ENCODE measurements around the gene TNFRSF19. TPM values are rescaled to one million over a fixed set of nuclear protein-coding genes. Genes with fewer than 3 reads are reported as not detected.
A peak's percentile ranks its signal among the peaks of the same experiment; 100 is the strongest.

TNFRSF19 gene
- total RNA-seq, 1 donor from 2014 or later: 1.6 TPM

GRCh38 chr13:23609414-23609760 lies 39.2 kb downstream of the TNFRSF19 start:
- H3K27me3 Mint-ChIP-seq (ENCODE audit: unreplicated experiment): no peaks in the 10 kb centered on the region
- TF ChIP-seq CTCF (IDR thresholded peaks at IDR 0.05): no peak
- H3K9me3 Mint-ChIP-seq (ENCODE audit: unreplicated experiment): no peaks in the 10 kb centered on the region
- H3K27ac Mint-ChIP-seq (ENCODE audit: unreplicated experiment): peak overlapping the region; percentile 80
- peaks cover 34% of the 10 kb centered on the region for H3K4me1 Mint-ChIP-seq (ENCODE audit: unreplicated experiment)
- H3K4me3 Mint-ChIP-seq (ENCODE audit: unreplicated experiment): peak overlapping the region; percentile 67
- H3K36me3 Mint-ChIP-seq (ENCODE audit: unreplicated experiment): no peaks in the 10 kb centered on the region
- no peak for DNase-seq (ENCODE audit: extremely low spot score, unreplicated experiment)

- Mint-ChIP-seq H3K4me3 (ENCODE audit: unreplicated experiment) (peak overlapping the region; percentile 67), H3K27me3 (ENCODE audit: unreplicated experiment) (no peaks in the 10 kb centered on the region), H3K4me1 (ENCODE audit: unreplicated experiment) (peaks cover 34% of the 10 kb centered on the region), H3K27ac (ENCODE audit: unreplicated experiment) (peak overlapping the region; percentile 80), H3K9me3 (ENCODE audit: unreplicated experiment) (no peaks in the 10 kb centered on the region), H3K36me3 (ENCODE audit: unreplicated experiment) (no peaks in the 10 kb centered on the region)
- TF ChIP-seq CTCF (IDR thresholded peaks at IDR 0.05): no peak
- DNase-seq (ENCODE audit: extremely low spot score, unreplicated experiment): no peak
Observed at GRCh38 chr13:23609874-23610576, 39.8 kb downstream of the TNFRSF19 start.

GRCh38 chr13:23610966-23611491 lies 40.8 kb downstream of the TNFRSF19 start:
- Mint-ChIP-seq H3K4me1 (ENCODE audit: unreplicated experiment) (peaks cover 34% of the 10 kb centered on the region), H3K27ac (ENCODE audit: unreplicated experiment) (no peak overlapping the region), H3K4me3 (ENCODE audit: unreplicated experiment) (no peak overlapping the region), H3K27me3 (ENCODE audit: unreplicated experiment) (no peaks in the 10 kb centered on the region), H3K36me3 (ENCODE audit: unreplicated experiment) (no peaks in the 10 kb centered on the region), H3K9me3 (ENCODE audit: unreplicated experiment) (no peaks in the 10 kb centered on the region)
- DNase-seq (ENCODE audit: extremely low spot score, unreplicated experiment): no peak
- no peak for TF ChIP-seq CTCF (IDR thresholded peaks at IDR 0.05)

- H3K27me3 Mint-ChIP-seq (ENCODE audit: unreplicated experiment): no peaks in the 10 kb centered on the region
- no peak for TF ChIP-seq CTCF (IDR thresholded peaks at IDR 0.05)
- H3K4me3 Mint-ChIP-seq (ENCODE audit: unreplicated experiment): no peak overlapping the region
- no peaks in the 10 kb centered on the region for H3K9me3 Mint-ChIP-seq (ENCODE audit: unreplicated experiment)
- no peaks in the 10 kb centered on the region for H3K36me3 Mint-ChIP-seq (ENCODE audit: unreplicated experiment)
- H3K4me1 Mint-ChIP-seq (ENCODE audit: unreplicated experiment): peaks cover 34% of the 10 kb centered on the region
- DNase-seq (ENCODE audit: extremely low spot score, unreplicated experiment): no peak
- H3K27ac Mint-ChIP-seq (ENCODE audit: unreplicated experiment): no peak overlapping the region
Observed at GRCh38 chr13:23612182-23612581, 42.0 kb downstream of the TNFRSF19 start.

- Mint-ChIP-seq H3K27ac (ENCODE audit: unreplicated experiment) (no peak overlapping the region), H3K9me3 (ENCODE audit: unreplicated experiment) (no peaks in the 10 kb centered on the region), H3K36me3 (ENCODE audit: unreplicated experiment) (no peaks in the 10 kb centered on the region), H3K4me1 (ENCODE audit: unreplicated experiment) (peaks cover 40% of the 10 kb centered on the region), H3K27me3 (ENCODE audit: unreplicated experiment) (no peaks in the 10 kb centered on the region), H3K4me3 (ENCODE audit: unreplicated experiment) (no peak overlapping the region)
- no peak for DNase-seq (ENCODE audit: extremely low spot score, unreplicated experiment)
- TF ChIP-seq CTCF (IDR thresholded peaks at IDR 0.05): no peak
Observed at GRCh38 chr13:23612731-23613130, 42.5 kb downstream of the TNFRSF19 start.
